ENCODE measurements around the gene NIPSNAP3A. TPM values are rescaled to one million over a fixed set of nuclear protein-coding genes. Genes with fewer than 3 reads are reported as not detected.

NIPSNAP3A gene
- total and polyA plus RNA-seq, 2 experiments from 2014 or later = 55.3 to 66.2 TPM

DNA sequence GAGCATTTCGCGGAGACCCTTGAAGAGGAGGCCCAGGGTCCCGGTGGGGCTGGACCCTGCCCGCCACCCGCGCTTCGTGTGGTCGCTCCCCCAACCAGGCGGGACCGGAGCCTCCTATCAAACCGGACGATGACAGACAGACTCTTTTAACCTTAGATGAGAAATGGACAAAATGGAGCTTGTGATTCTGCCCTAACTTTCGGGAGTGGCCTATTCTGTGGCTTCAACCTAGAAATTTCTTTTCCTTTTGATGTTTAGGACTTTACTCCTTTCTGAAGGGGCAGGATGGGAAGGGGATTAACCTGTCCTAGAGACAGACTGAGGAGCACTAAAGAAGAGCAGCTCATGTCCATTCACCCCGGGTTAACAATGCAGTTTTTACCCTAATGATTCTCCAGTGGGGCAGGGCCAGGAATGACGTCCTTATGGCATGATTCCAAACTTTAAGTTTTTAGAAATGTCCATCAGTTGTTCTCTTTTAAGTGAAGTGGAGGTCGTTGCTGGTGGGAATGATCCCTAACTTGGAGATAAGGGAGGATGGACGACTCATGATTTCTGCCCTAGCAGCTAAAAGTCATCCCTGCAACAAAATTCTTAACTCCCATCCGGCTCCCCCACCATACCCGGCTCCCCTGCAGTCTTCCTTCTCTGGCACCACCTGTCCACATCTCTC lies 1.0 kb downstream of the NIPSNAP3A start:
- peak; percentile 60 for DNase-seq
- peaks cover 26% of the 10 kb centered on the region for H3K79me2 ChIP-seq (ENCODE audit: insufficient read depth)
- H3K4me2 ChIP-seq (ENCODE audit: unreplicated experiment) = peak overlapping the region; percentile 87
- TF ChIP-seq EZH2 (IDR thresholded peaks at IDR 0.05; ENCODE audit: insufficient read depth, poor library complexity, severe bottlenecking) (no peak), EZH2phosphoT487 (IDR thresholded peaks at IDR 0.05; ENCODE audit: insufficient read depth, low read depth) (no peak)
- in situ Hi-C loops (cut with MboI) = no loop called here
- H3K9me2 ChIP-seq (ENCODE audit: insufficient read depth) = no peaks in the 10 kb centered on the region
- H3F3A ChIP-seq (ENCODE audit: insufficient read depth) = no peaks in the 10 kb centered on the region
- peaks cover 20% of the 10 kb centered on the region for H3K36me3 ChIP-seq (ENCODE audit: low read depth)
- 6% methylated on average over 19 of the region's 19 CpGs for WGBS, 2 experiments (ENCODE audit: low coverage in 1 of 2, low lambda C conversion rate in 2 of 2, missing lambda C conversion rate in 2 of 2)
- H3K4me3 ChIP-seq = peak overlapping the region; percentile 91
- peak overlapping the region; percentile 95 for H3K9ac ChIP-seq
- H2AFZ ChIP-seq = peak overlapping the region; percentile 98
- peak overlapping the region; percentile 85 for H3K27ac ChIP-seq
- no peaks in the 10 kb centered on the region for H4K20me1 ChIP-seq (ENCODE audit: insufficient read depth)
- no peaks in the 10 kb centered on the region for H3K27me3 ChIP-seq (replicated peaks; ENCODE audit: insufficient read depth)
- no peaks in the 10 kb centered on the region for H3K9me3 ChIP-seq (ENCODE audit: low read depth)
- peaks cover 9% of the 10 kb centered on the region; the same call in 1 of the 2 replicates for H3K4me1 ChIP-seq (ENCODE audit: insufficient read depth)

DNA sequence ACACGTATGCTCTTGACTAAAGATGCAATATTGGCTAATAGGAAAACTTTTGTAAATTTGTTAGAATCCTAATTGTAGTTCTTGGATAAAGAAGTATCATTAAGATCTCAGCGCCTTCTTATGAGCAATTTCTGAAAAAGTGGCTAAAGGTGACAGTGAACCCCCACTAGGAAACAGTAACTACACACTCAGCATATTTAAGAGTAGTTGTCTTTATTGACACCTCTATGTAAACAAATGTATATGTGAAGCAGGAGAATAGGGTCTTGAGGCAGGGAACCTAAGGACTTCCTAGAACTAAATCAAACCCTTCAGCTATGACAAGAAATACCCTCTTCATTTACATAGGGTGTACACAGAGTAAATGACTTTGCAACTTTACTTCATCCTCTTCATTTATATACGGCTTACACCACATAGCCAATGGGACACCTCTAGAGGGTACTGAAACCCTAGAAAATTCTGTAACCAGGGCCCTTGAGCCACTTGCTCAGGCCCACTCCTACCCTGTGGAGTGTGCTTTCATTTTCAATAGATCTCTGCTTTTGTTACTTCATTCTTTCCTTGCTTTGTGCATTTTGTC lies 2.8 kb downstream of the NIPSNAP3A start:
- no peaks in the 10 kb centered on the region for H3F3A ChIP-seq (ENCODE audit: insufficient read depth)
- no peak overlapping the region for H3K4me2 ChIP-seq (ENCODE audit: unreplicated experiment)
- H3K4me1 ChIP-seq (ENCODE audit: insufficient read depth) = peaks cover 9% of the 10 kb centered on the region; the same call in 1 of the 2 replicates
- H3K27me3 ChIP-seq (replicated peaks; ENCODE audit: insufficient read depth) = no peaks in the 10 kb centered on the region
- no peaks in the 10 kb centered on the region for H4K20me1 ChIP-seq (ENCODE audit: insufficient read depth)
- H3K27ac ChIP-seq = no peak overlapping the region
- in situ Hi-C loops (cut with MboI) = no loop called here
- no peak overlapping the region for H3K4me3 ChIP-seq
- peaks cover 29% of the 10 kb centered on the region for H3K36me3 ChIP-seq (ENCODE audit: low read depth)
- H3K9me2 ChIP-seq (ENCODE audit: insufficient read depth) = no peaks in the 10 kb centered on the region
- no peak overlapping the region for H2AFZ ChIP-seq
- no peak for DNase-seq
- 94 to 96% methylated on average over 3 of the region's 3 CpGs for WGBS, 2 experiments (ENCODE audit: low coverage in 1 of 2, low lambda C conversion rate in 2 of 2, missing lambda C conversion rate in 2 of 2)
- H3K9ac ChIP-seq = no peak overlapping the region
- peaks cover 26% of the 10 kb centered on the region for H3K79me2 ChIP-seq (ENCODE audit: insufficient read depth)
- H3K9me3 ChIP-seq (ENCODE audit: low read depth) = no peaks in the 10 kb centered on the region
- no peak for TF ChIP-seq EZH2 (IDR thresholded peaks at IDR 0.05; ENCODE audit: insufficient read depth, poor library complexity, severe bottlenecking)
- TF ChIP-seq EZH2phosphoT487 (IDR thresholded peaks at IDR 0.05; ENCODE audit: insufficient read depth, low read depth) = no peak

DNA sequence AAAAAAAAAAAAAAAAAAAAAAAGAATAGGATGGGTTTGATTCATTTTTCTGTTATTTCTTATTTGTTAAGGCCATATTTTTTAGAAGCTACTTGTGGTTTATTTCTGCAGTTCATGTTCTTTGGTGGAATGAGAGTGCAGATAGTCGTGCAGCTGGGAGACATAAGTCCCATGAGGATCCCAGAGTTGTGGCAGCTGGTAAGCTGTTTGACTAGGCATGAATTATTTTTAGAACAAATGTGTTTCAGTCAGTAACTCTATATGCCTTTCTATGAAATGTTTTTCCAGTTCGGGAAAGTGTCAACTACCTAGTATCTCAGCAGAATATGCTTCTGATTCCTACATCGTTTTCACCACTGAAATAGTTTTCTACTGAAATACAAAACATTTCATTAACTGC lies 11.5 kb downstream of the NIPSNAP3A start:
- peaks cover 6% of the 10 kb centered on the region; the same call in 1 of the 2 replicates for H3F3A ChIP-seq (ENCODE audit: insufficient read depth)
- H3K4me2 ChIP-seq (ENCODE audit: unreplicated experiment) = no peak overlapping the region
- H3K79me2 ChIP-seq (ENCODE audit: insufficient read depth) = no peaks in the 10 kb centered on the region
- H3K9me2 ChIP-seq (ENCODE audit: insufficient read depth) = no peaks in the 10 kb centered on the region
- H4K20me1 ChIP-seq (ENCODE audit: insufficient read depth) = no peaks in the 10 kb centered on the region
- in situ Hi-C loops (cut with MboI) = no loop called here
- H3K27ac ChIP-seq = no peak overlapping the region
- no peaks in the 10 kb centered on the region for H3K9me3 ChIP-seq (ENCODE audit: low read depth)
- peaks cover 36% of the 10 kb centered on the region for H3K36me3 ChIP-seq (ENCODE audit: low read depth)
- H3K9ac ChIP-seq = no peak overlapping the region
- H3K27me3 ChIP-seq (replicated peaks; ENCODE audit: insufficient read depth) = no peaks in the 10 kb centered on the region
- TF ChIP-seq EZH2phosphoT487 (IDR thresholded peaks at IDR 0.05; ENCODE audit: insufficient read depth, low read depth) = no peak
- TF ChIP-seq EZH2 (IDR thresholded peaks at IDR 0.05; ENCODE audit: insufficient read depth, poor library complexity, severe bottlenecking) = no peak
- WGBS, 2 experiments (ENCODE audit: low coverage in 1 of 2, low lambda C conversion rate in 2 of 2, missing lambda C conversion rate in 2 of 2) = 42 to 45% methylated on average over 3 of the region's 3 CpGs
- DNase-seq = no peak
- no peak overlapping the region for H3K4me3 ChIP-seq
- H2AFZ ChIP-seq = no peak overlapping the region
- no peaks in the 10 kb centered on the region for H3K4me1 ChIP-seq (ENCODE audit: insufficient read depth)

DNA sequence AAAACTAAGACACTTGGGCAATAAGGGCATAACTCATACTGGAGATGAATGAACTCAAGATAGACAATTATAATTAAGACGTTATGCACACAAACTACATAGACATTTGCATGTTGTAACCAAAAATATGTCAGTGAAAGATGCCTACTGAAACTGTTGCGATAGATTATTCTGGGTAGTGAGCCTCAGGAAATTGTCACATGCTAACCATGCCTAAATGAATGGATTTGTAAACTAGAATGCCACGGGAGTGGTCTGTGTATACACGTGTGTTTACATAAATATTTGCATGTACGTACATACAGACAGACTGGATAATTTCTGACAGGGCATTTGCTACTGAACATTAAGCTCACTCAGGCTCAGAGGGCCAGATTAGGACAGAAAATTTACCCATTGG lies 17.7 kb downstream of the NIPSNAP3A start:
- WGBS, 2 experiments (ENCODE audit: low coverage in 1 of 2, low lambda C conversion rate in 2 of 2, missing lambda C conversion rate in 2 of 2) = 57 to 60% methylated on average over 5 of the region's 5 CpGs
- Histone ChIP-seq H3K79me2 (ENCODE audit: insufficient read depth) (no peaks in the 10 kb centered on the region), H3K27ac (no peak overlapping the region), H3K27me3 (replicated peaks; ENCODE audit: insufficient read depth) (no peaks in the 10 kb centered on the region), H3K4me1 (ENCODE audit: insufficient read depth) (no peaks in the 10 kb centered on the region), H3F3A (ENCODE audit: insufficient read depth) (peaks cover 14% of the 10 kb centered on the region; the same call in 1 of the 2 replicates), H3K9ac (no peak overlapping the region), H3K36me3 (ENCODE audit: low read depth) (peaks cover 8% of the 10 kb centered on the region; the same call in 1 of the 2 replicates), H2AFZ (peak overlapping the region; percentile 97), H3K4me3 (no peak overlapping the region), H3K9me2 (ENCODE audit: insufficient read depth) (no peaks in the 10 kb centered on the region), H3K9me3 (ENCODE audit: low read depth) (no peaks in the 10 kb centered on the region), H4K20me1 (ENCODE audit: insufficient read depth) (no peaks in the 10 kb centered on the region), H3K4me2 (ENCODE audit: unreplicated experiment) (no peak overlapping the region)
- no peak for TF ChIP-seq EZH2 (IDR thresholded peaks at IDR 0.05; ENCODE audit: insufficient read depth, poor library complexity, severe bottlenecking)
- TF ChIP-seq EZH2phosphoT487 (IDR thresholded peaks at IDR 0.05; ENCODE audit: insufficient read depth, low read depth) = no peak
- in situ Hi-C loops (cut with MboI) = no loop called here
- DNase-seq = no peak

All from GM23248 (cell line).